HepG2 (cell line): ENCODE measurements around the gene PRKAR1B. TPM values are rescaled to one million over a fixed set of nuclear protein-coding genes. Genes with fewer than 3 reads are reported as not detected.
A peak's percentile ranks its signal among the peaks of the same experiment; 100 is the strongest.

Experiments used
- ATF1 ChIP-seq: IDR thresholded peaks from 2 replicates; pipeline ENCODE4 v1.6.1; 2016; ENCODE audit warnings: mild to moderate bottlenecking, control low read depth
- ESRRA ChIP-seq: sonication (generic); formaldehyde crosslinking; IDR thresholded peaks from 2 replicates; pipeline ENCODE4 v1.5.1; 2020; ENCODE audit warnings: mild to moderate bottlenecking, low read depth, missing genetic modification reagents
- MBNL3 ChIP-seq: fragments of 250-450 bp; sonication (Bioruptor Pico); conservative IDR thresholded peaks from 2 replicates; pipeline ENCODE4 v1.8.0; 2022; ENCODE audit warnings: mild to moderate bottlenecking, inconsistent platforms
- MEF2D ChIP-seq: sonication (generic); formaldehyde crosslinking; IDR thresholded peaks from 2 replicates; pipeline ENCODE4 v1.5.1; 2020; ENCODE audit warnings: mild to moderate bottlenecking, missing genetic modification reagents
- PAF1 ChIP-seq: IDR thresholded peaks from 2 replicates; pipeline ENCODE4 v1.6.1; 2016; ENCODE audit warnings: missing genetic modification reagents, missing compliant biosample characterization
- PLRG1 ChIP-seq: fragments of 450-650 bp; conservative IDR thresholded peaks from 2 replicates; pipeline ENCODE4 v1.6.1; 2016
- RELA ChIP-seq: sonication (generic); formaldehyde crosslinking; IDR thresholded peaks from 2 replicates; pipeline ENCODE4 v1.4.0; 2020; ENCODE audit warnings: missing genetic modification reagents
- SIN3B ChIP-seq: fragments of 150-350 bp; IDR thresholded peaks from 2 replicates; pipeline ENCODE4 v1.6.1; 2014; ENCODE audit warnings: low read length
- SMARCE1 ChIP-seq: fragments of 450-650 bp; IDR thresholded peaks from 2 replicates; pipeline ENCODE4 v1.6.1; 2017; ENCODE audit warnings: borderline replicate concordance
- SOX13 ChIP-seq, 3 experiments: fragments of 450-650 bp in 1 of 3; sonication (generic) in 1 of 3; formaldehyde crosslinking in 1 of 3; IDR thresholded peaks in 2 of 3; conservative IDR thresholded peaks in 1 of 3; 2 replicates each; pipeline versions ENCODE4 v1.5.0 to v1.6.1; 2016 to 2020; ENCODE audit warnings: antibody characterized with exemption in 1 of 3, mild to moderate bottlenecking in 1 of 3, missing compliant biosample characterization in 1 of 3, missing genetic modification reagents in 1 of 3, moderate library complexity in 1 of 3
- STAT5B ChIP-seq: sonication (generic); formaldehyde crosslinking; IDR thresholded peaks from 2 replicates; pipeline ENCODE4 v1.4.0; 2020; ENCODE audit warnings: missing genetic modification reagents
- TBX3 ChIP-seq: fragments of 450-650 bp; IDR thresholded peaks from 2 replicates; pipeline ENCODE4 v1.6.1; 2017; ENCODE audit warnings: antibody characterized with exemption, mild to moderate bottlenecking, inconsistent platforms, borderline replicate concordance
- TOPORS ChIP-seq: sonication (generic); formaldehyde crosslinking; IDR thresholded peaks from 2 replicates; pipeline ENCODE4 v1.8.0; 2023; ENCODE audit warnings: mild to moderate bottlenecking, missing genetic modification reagents
- ZNF20 ChIP-seq: sonication (generic); formaldehyde crosslinking; IDR thresholded peaks from 2 replicates; pipeline ENCODE4 v1.4.0; 2020; ENCODE audit warnings: mild to moderate bottlenecking, moderate library complexity, missing genetic modification reagents
- ZNF550 ChIP-seq: sonication (generic); formaldehyde crosslinking; IDR thresholded peaks from 2 replicates; pipeline ENCODE4 v1.4.0; 2020; ENCODE audit warnings: mild to moderate bottlenecking, missing genetic modification reagents, borderline replicate concordance
- ZNF709 ChIP-seq: sonication (generic); formaldehyde crosslinking; IDR thresholded peaks from 2 replicates; pipeline ENCODE4 v1.5.0; 2020; ENCODE audit warnings: mild to moderate bottlenecking, missing genetic modification reagents
- ZNF850 ChIP-seq: sonication (generic); formaldehyde crosslinking; conservative IDR thresholded peaks from 2 replicates; pipeline ENCODE4 v1.9.0; 2021; ENCODE audit warnings: mild to moderate bottlenecking, missing genetic modification reagents
- ZSCAN25 ChIP-seq: sonication (generic); formaldehyde crosslinking; IDR thresholded peaks from 2 replicates; pipeline ENCODE4 v1.8.0; 2022; ENCODE audit warnings: mild to moderate bottlenecking, missing genetic modification reagents
- polyA plus RNA-seq, 8 experiments: library from polyadenylated mRNA; depleted of rRNA in 3 of 8; stranded (reverse) in 7 of 8; unstranded in 1 of 8; fragments of >200 nt; fragmentation: Illumina TruSeq in 4 of 8; extraction: Trizol in 4 of 8; gene quantifications; 2 replicates each; pipeline versions ENCODE4 v1.2.1 to v1.2.3, GENCODE V29; 2011 to 2016; ENCODE audit warnings: low read depth in 4 of 8, missing spikeins in 1 of 8, mixed read lengths in 1 of 8; ENCODE audit not compliant: insufficient read depth in 1 of 8
- total RNA-seq, 5 experiments: library from RNA; depleted of rRNA; stranded (reverse); fragments of >200 nt; fragmentation: Illumina TruSeq; extraction: Trizol; gene quantifications; 2 replicates each; pipeline ENCODE4 v1.2.3, GENCODE V29; 2016; ENCODE audit warnings: low read depth in 1 of 5
- TF ChIP-seq, protein P1 (sequence below): sonication (generic); formaldehyde crosslinking; IDR thresholded peaks from 2 replicates; pipeline ENCODE4 v1.4.0; 2020; ENCODE audit warnings: missing genetic modification reagents
- TF ChIP-seq, protein P2 (sequence below): sonication (generic); formaldehyde crosslinking; IDR thresholded peaks from 2 replicates; pipeline ENCODE4 v1.4.0; 2020; ENCODE audit warnings: missing genetic modification reagents, mild to moderate bottlenecking, borderline replicate concordance
- TF ChIP-seq, protein P3 (sequence below): sonication (generic); formaldehyde crosslinking; IDR thresholded peaks from 2 replicates; pipeline ENCODE4 v1.5.0; 2020; ENCODE audit warnings: missing genetic modification reagents, mild to moderate bottlenecking, borderline replicate concordance
- TF ChIP-seq, protein P4 (sequence below): sonication (generic); formaldehyde crosslinking; IDR thresholded peaks from 2 replicates; pipeline ENCODE4 v1.5.0; 2020; ENCODE audit warnings: missing genetic modification reagents
- TF ChIP-seq, protein P5 (sequence below): sonication (generic); formaldehyde crosslinking; IDR thresholded peaks from 2 replicates; pipeline ENCODE4 v1.4.0; 2020; ENCODE audit warnings: missing genetic modification reagents; ENCODE audit errors: not compliant biosample characterization

PRKAR1B gene
- total and polyA plus RNA-seq, 2 of the 13 experiments (the other 11 are each of a cell fraction or from before 2014, with no cell fraction given), result 7.9 to 28.2 TPM

DNA sequence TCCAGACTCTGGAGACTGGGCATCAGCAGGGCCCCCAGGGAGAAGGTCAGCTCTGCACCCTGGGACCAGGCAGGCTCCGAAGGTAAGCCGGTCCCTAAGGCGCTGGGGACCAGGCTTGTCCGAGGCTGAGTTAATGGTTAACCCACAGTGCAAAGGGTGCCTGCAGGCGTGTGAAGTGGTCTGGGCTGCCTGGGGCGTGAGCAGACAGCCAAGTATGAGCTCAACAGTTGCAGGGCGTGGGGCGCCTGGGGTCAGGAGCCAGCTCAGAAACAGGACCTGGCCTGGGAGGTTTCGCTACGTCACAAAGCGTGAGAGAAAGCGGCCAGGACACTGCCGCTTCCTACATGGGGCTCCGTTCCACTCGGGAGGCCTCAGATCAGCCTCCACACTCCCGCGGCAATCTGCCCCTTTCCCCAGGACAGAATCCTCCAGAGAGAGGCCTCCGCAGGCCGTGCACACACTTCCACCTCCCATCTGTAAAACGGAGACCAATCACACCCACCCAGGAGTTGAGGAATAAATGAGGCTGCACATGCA is 223.4 kb downstream of the PRKAR1B start (continued):
- TF ChIP-seq STAT5B (no peak), SOX13 (IDR thresholded peaks at IDR 0.05) (no peak), SOX13 (CRISPR knock-in tag; conservative IDR thresholded peaks at IDR 0.05 in 1 of 2, IDR thresholded peaks at IDR 0.05 in 1 of 2) (peak in 1 of 2 experiments; percentile 91; a peak in 2 of 4 replicates), ESRRA (peak; percentile 58; the same call in 1 of the 2 replicates), RELA (no peak), MBNL3 (CRISPR knock-in tag) (no peak), ZNF709 (CRISPR knock-in tag) (no peak), ZNF550 (CRISPR knock-in tag) (no peak), TOPORS (CRISPR knock-in tag) (no peak), PLRG1 (no peak), ZNF850 (CRISPR knock-in tag) (no peak), SIN3B (no peak), TBX3 (peak; percentile 91), MEF2D (peak; percentile 78; the same call in 1 of the 2 replicates), ZNF20 (CRISPR knock-in tag) (no peak), ATF1 (no peak), SMARCE1 (no peak), ZSCAN25 (CRISPR knock-in tag) (peak; percentile 28; the same call in 1 of the 2 replicates), PAF1 (CRISPR knock-in tag) (no peak)
- TF ChIP-seq, protein P1, sequence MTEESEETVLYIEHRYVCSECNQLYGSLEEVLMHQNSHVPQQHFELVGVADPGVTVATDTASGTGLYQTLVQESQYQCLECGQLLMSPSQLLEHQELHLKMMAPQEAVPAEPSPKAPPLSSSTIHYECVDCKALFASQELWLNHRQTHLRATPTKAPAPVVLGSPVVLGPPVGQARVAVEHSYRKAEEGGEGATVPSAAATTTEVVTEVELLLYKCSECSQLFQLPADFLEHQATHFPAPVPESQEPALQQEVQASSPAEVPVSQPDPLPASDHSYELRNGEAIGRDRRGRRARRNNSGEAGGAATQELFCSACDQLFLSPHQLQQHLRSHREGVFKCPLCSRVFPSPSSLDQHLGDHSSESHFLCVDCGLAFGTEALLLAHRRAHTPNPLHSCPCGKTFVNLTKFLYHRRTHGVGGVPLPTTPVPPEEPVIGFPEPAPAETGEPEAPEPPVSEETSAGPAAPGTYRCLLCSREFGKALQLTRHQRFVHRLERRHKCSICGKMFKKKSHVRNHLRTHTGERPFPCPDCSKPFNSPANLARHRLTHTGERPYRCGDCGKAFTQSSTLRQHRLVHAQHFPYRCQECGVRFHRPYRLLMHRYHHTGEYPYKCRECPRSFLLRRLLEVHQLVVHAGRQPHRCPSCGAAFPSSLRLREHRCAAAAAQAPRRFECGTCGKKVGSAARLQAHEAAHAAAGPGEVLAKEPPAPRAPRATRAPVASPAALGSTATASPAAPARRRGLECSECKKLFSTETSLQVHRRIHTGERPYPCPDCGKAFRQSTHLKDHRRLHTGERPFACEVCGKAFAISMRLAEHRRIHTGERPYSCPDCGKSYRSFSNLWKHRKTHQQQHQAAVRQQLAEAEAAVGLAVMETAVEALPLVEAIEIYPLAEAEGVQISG (CRISPR knock-in tag), result peak; percentile 80
- TF ChIP-seq, protein P2, sequence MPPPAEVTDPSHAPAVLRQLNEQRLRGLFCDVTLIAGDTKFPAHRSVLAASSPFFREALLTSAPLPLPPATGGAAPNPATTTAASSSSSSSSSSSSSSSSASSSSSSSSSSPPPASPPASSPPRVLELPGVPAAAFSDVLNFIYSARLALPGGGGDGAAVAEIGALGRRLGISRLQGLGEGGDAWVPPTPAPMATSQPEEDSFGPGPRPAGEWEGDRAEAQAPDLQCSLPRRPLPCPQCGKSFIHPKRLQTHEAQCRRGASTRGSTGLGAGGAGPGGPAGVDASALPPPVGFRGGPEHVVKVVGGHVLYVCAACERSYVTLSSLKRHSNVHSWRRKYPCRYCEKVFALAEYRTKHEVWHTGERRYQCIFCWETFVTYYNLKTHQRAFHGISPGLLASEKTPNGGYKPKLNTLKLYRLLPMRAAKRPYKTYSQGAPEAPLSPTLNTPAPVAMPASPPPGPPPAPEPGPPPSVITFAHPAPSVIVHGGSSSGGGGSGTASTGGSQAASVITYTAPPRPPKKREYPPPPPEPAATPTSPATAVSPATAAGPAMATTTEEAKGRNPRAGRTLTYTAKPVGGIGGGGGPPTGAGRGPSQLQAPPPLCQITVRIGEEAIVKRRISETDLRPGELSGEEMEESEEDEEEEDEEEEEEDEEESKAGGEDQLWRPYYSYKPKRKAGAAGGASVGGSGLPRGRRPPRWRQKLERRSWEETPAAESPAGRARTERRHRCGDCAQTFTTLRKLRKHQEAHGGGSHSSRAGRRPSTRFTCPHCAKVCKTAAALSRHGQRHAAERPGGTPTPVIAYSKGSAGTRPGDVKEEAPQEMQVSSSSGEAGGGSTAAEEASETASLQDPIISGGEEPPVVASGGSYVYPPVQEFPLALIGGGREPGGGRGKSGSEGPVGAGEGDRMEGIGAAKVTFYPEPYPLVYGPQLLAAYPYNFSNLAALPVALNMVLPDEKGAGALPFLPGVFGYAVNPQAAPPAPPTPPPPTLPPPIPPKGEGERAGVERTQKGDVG (CRISPR knock-in tag), result no peak; the same call in 1 of the 2 replicates
- TF ChIP-seq, protein P3, sequence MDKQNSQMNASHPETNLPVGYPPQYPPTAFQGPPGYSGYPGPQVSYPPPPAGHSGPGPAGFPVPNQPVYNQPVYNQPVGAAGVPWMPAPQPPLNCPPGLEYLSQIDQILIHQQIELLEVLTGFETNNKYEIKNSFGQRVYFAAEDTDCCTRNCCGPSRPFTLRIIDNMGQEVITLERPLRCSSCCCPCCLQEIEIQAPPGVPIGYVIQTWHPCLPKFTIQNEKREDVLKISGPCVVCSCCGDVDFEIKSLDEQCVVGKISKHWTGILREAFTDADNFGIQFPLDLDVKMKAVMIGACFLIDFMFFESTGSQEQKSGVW, result no peak
- TF ChIP-seq, protein P4, sequence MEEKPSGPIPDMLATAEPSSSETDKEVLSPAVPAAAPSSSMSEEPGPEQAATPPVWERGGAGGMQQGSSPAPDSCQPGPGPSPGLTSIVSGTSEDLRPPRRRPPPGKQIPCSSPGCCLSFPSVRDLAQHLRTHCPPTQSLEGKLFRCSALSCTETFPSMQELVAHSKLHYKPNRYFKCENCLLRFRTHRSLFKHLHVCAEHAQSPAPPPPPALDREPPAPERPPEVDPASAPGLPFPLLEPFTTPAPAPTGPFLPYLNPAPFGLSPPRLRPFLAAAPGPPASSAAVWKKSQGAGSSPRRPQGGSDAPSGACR (CRISPR knock-in tag), result no peak
- TF ChIP-seq, protein P5, sequence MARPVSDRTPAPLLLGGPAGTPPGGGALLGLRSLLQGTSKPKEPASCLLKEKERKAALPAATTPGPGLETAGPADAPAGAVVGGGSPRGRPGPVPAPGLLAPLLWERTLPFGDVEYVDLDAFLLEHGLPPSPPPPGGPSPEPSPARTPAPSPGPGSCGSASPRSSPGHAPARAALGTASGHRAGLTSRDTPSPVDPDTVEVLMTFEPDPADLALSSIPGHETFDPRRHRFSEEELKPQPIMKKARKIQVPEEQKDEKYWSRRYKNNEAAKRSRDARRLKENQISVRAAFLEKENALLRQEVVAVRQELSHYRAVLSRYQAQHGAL (CRISPR knock-in tag), result no peak
